ENCODE results near the gene RBFOX2.

DNA sequence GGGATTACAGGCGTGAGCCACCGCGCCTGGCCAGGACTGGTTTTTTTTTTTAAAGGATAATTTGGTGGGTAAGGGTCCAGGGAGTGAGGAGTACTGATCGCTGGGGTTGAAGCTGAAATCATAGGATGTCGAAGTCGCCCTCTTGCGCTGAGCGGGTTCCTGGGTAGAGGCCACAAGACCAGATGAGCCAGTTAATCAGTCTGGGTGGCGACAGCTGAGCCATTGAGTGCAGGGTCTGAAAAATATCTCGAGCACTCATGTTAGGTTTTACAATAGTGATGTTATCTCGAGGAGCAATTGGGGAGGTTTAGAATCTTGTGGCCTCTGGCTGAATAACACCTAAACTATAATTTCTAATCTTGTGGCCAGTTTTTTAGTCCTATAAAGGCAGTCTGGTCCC is 303.1 kb downstream of the RBFOX2 start:
- TF ChIP-seq, protein P1, sequence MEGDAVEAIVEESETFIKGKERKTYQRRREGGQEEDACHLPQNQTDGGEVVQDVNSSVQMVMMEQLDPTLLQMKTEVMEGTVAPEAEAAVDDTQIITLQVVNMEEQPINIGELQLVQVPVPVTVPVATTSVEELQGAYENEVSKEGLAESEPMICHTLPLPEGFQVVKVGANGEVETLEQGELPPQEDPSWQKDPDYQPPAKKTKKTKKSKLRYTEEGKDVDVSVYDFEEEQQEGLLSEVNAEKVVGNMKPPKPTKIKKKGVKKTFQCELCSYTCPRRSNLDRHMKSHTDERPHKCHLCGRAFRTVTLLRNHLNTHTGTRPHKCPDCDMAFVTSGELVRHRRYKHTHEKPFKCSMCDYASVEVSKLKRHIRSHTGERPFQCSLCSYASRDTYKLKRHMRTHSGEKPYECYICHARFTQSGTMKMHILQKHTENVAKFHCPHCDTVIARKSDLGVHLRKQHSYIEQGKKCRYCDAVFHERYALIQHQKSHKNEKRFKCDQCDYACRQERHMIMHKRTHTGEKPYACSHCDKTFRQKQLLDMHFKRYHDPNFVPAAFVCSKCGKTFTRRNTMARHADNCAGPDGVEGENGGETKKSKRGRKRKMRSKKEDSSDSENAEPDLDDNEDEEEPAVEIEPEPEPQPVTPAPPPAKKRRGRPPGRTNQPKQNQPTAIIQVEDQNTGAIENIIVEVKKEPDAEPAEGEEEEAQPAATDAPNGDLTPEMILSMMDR (IDR thresholded peaks at IDR 0.05; ENCODE audit: control extremely low read depth in 1 of 3, insufficient read depth in 1 of 3, low read depth in 1 of 3, low read length in 3 of 3), result no peak
- TF ChIP-seq YY1 (IDR thresholded peaks at IDR 0.05; ENCODE audit: low read depth, low read length) (no peak), POLR2A (IDR thresholded peaks at IDR 0.05; ENCODE audit: control extremely low read depth in 1 of 2, low read depth in 2 of 2, low read length in 2 of 2) (no peak), ZNF274 (IDR thresholded peaks at IDR 0.05; ENCODE audit: borderline replicate concordance, extremely low read depth, low read length) (no peak), POLR2AphosphoS5 (IDR thresholded peaks at IDR 0.05; ENCODE audit: low read depth, low read length) (no peak)
- TF ChIP-seq, protein P2, sequence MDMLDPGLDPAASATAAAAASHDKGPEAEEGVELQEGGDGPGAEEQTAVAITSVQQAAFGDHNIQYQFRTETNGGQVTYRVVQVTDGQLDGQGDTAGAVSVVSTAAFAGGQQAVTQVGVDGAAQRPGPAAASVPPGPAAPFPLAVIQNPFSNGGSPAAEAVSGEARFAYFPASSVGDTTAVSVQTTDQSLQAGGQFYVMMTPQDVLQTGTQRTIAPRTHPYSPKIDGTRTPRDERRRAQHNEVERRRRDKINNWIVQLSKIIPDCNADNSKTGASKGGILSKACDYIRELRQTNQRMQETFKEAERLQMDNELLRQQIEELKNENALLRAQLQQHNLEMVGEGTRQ (IDR thresholded peaks at IDR 0.05; ENCODE audit: low read length), result no peak

Data from H1 (cell line).